Fibroblast of lung (primary cell): ENCODE results near the gene CHRD. TPM values are rescaled to one million over a fixed set of nuclear protein-coding genes. Genes with fewer than 3 reads are reported as not detected.

ENCODE experiments used
- DNase-seq, 2 donors: peaks; one replicate each; pipeline versions ENCODE4 v3.0.0 to v3.0.0-alpha.2; 2010; ENCODE audit warnings: low read depth in 2 of 2
- H2AFZ ChIP-seq: 2 replicates; pipeline ENCODE4 v1.5.1; 2012; ENCODE audit warnings: low read length, control low read depth, inconsistent platforms
- H3K27ac ChIP-seq: 2 replicates; pipeline ENCODE4 v1.5.1; 2011; ENCODE audit warnings: low read length, control low read depth; ENCODE audit not compliant: insufficient read depth
- H3K27me3 ChIP-seq: 2 replicates; pipeline ENCODE4 v1.5.1; 2011; ENCODE audit warnings: mild to moderate bottlenecking, low read length; ENCODE audit not compliant: control insufficient read depth, insufficient read depth
- H3K36me3 ChIP-seq: 2 replicates; pipeline ENCODE4 v1.5.1; 2011; ENCODE audit warnings: low read length; ENCODE audit not compliant: control insufficient read depth, insufficient read depth
- H3K4me1 ChIP-seq: 2 replicates; pipeline ENCODE4 v1.5.1; 2011; ENCODE audit warnings: low read length; ENCODE audit not compliant: control insufficient read depth, insufficient read depth; ENCODE audit errors: extremely low read depth
- H3K4me2 ChIP-seq: 2 replicates; pipeline ENCODE4 v1.5.1; 2011; ENCODE audit warnings: low read length, control low read depth; ENCODE audit not compliant: insufficient read depth; ENCODE audit errors: extremely low read depth
- H3K4me3 ChIP-seq, 4 experiments: fragments of 200-600 bp in 1 of 4; sonication (generic) in 1 of 4; replicated peaks in 1 of 4; 2 replicates each; pipeline ENCODE4 v1.5.1; 2011 to 2016; ENCODE audit warnings: low read length in 4 of 4, low read depth in 3 of 4, mild to moderate bottlenecking in 3 of 4, control low read depth in 2 of 4, inconsistent platforms in 1 of 4, mixed read lengths in 1 of 4; ENCODE audit not compliant: insufficient read depth in 1 of 4; ENCODE audit errors: control extremely low read depth in 1 of 4
- H3K79me2 ChIP-seq: 2 replicates; pipeline ENCODE4 v1.5.1; 2012; ENCODE audit warnings: mild to moderate bottlenecking, low read length, inconsistent platforms; ENCODE audit not compliant: control insufficient read depth, insufficient read depth
- H3K9ac ChIP-seq: 2 replicates; pipeline ENCODE4 v1.5.1; 2011; ENCODE audit warnings: mild to moderate bottlenecking, low read length, control low read depth; ENCODE audit not compliant: insufficient read depth
- H3K9me3 ChIP-seq: 2 replicates; pipeline ENCODE4 v1.5.1; 2012; ENCODE audit warnings: low read depth, low read length; ENCODE audit not compliant: control insufficient read depth, insufficient read depth
- H4K20me1 ChIP-seq: 2 replicates; pipeline ENCODE4 v1.5.1; 2011; ENCODE audit warnings: low read length; ENCODE audit not compliant: control insufficient read depth, insufficient read depth; ENCODE audit errors: extremely low read depth
- EZH2 ChIP-seq: IDR thresholded peaks from 2 replicates; pipeline ENCODE4 v1.5.1; 2012; ENCODE audit warnings: low read length, control low read depth, mild to moderate bottlenecking; ENCODE audit errors: missing control alignments
- polyA plus RNA-seq, 2 donors: library from polyadenylated mRNA; depleted of rRNA in 1 of 2; stranded (reverse) in 1 of 2; unstranded in 1 of 2; fragments of >200 nt; gene quantifications; 2 replicates each; pipeline ENCODE4 v1.2.1, GENCODE V29; 2011 to 2012; ENCODE audit warnings: missing spikeins in 1 of 2
- total RNA-seq: library from RNA; depleted of rRNA; stranded (reverse); fragments of >200 nt; gene quantifications from 2 replicates; pipeline ENCODE4 v1.2.1, GENCODE V29; 2014
- TF ChIP-seq, protein P1 (sequence below), 2 donors: IDR thresholded peaks in 1 of 2; conservative IDR thresholded peaks in 1 of 2; 1 replicate in 1 of 2; 2 replicates in 1 of 2; pipeline ENCODE4 v1.5.1; 2011 to 2012; ENCODE audit warnings: low read length in 2 of 2, control low read depth in 1 of 2, inconsistent platforms in 1 of 2, low read depth in 1 of 2, mild to moderate bottlenecking in 1 of 2

CHRD gene
- total and polyA plus RNA-seq, 2 donors (not counting 1 experiment from before 2014, with no cell fraction given), result 1.3 to 4.8 TPM

DNA sequence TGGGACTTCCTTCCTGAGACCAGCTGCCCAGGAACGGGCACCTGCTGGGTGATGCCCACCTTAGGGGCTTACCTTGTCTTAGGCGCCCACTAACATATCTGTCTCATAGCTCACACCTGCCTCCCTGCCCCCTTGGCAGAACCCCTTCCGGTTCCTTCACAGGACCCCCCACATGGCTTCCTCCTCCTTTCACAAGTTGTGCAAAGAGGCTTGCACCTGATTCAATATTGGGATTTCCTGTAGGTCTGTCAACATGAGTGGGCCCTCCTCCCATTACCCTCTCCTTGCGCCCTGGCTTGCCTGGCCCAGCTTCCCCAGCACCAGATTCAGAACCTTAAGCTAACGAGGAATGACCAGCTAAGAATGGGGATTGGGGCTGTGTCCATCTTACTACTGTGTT is 2.5 kb upstream of the CHRD start:
- no peak overlapping the region for H2AFZ ChIP-seq
- no peaks in the 10 kb centered on the region for H3K79me2 ChIP-seq
- H3K4me1 ChIP-seq, result no peaks in the 10 kb centered on the region
- H3K36me3 ChIP-seq, result no peaks in the 10 kb centered on the region
- no peaks in the 10 kb centered on the region for H3K9me3 ChIP-seq
- H3K27ac ChIP-seq, result no peak overlapping the region
- no peak for TF ChIP-seq EZH2
- TF ChIP-seq, protein P1, sequence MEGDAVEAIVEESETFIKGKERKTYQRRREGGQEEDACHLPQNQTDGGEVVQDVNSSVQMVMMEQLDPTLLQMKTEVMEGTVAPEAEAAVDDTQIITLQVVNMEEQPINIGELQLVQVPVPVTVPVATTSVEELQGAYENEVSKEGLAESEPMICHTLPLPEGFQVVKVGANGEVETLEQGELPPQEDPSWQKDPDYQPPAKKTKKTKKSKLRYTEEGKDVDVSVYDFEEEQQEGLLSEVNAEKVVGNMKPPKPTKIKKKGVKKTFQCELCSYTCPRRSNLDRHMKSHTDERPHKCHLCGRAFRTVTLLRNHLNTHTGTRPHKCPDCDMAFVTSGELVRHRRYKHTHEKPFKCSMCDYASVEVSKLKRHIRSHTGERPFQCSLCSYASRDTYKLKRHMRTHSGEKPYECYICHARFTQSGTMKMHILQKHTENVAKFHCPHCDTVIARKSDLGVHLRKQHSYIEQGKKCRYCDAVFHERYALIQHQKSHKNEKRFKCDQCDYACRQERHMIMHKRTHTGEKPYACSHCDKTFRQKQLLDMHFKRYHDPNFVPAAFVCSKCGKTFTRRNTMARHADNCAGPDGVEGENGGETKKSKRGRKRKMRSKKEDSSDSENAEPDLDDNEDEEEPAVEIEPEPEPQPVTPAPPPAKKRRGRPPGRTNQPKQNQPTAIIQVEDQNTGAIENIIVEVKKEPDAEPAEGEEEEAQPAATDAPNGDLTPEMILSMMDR (conservative IDR thresholded peaks at IDR 0.05 in 1 of 2, IDR thresholded peaks at IDR 0.05 in 1 of 2; ENCODE audit: low read depth in 1 of 2, low read length in 2 of 2), result no peak
- H4K20me1 ChIP-seq, result no peaks in the 10 kb centered on the region
- H3K4me2 ChIP-seq, result no peak overlapping the region
- peaks cover 37% of the 10 kb centered on the region for H3K27me3 ChIP-seq
- no peak overlapping the region for H3K9ac ChIP-seq
- no peak for DNase-seq
- no peak overlapping the region for H3K4me3 ChIP-seq

DNA sequence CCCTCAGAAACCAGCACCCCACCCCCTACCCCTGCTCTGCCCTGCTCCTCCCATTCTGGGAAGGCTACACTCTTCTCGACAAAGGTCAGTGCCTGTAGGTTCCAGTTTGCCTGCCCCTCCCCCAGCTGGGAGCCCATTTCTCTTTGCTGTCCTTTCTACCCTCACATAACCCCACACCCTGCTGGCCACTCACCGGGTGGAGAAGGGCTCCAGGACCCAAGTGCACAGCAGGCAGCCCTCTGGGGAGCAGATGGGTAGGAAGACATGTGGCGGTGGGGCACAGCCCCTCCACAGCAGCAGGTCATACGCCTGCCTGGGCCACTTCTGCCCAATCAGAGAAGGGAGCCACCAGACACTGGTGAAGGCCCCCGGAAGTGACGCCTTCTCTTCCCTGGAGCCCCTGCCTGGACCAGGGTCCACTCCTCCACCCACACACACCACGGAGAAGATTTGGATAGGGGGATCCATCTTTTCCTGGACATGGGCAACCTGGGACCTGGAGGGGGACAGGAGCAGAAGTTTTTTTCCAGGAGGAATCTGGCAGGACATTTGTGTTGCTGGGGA is 1.9 kb upstream of the CHRD start, which contains the start of gene THPO:
THPO (minus strand) TSS at position 326 of the 564 bp plus-strand sequence. CDS start 1,948 bp downstream, outside the sequence.
- no peak within 1 kb of the TSS for H2AFZ ChIP-seq
- H3K4me2 ChIP-seq, result no peak within 1 kb of the TSS
- H3K27me3 ChIP-seq, result peaks cover 39% of the 10 kb centered on the region

DNA sequence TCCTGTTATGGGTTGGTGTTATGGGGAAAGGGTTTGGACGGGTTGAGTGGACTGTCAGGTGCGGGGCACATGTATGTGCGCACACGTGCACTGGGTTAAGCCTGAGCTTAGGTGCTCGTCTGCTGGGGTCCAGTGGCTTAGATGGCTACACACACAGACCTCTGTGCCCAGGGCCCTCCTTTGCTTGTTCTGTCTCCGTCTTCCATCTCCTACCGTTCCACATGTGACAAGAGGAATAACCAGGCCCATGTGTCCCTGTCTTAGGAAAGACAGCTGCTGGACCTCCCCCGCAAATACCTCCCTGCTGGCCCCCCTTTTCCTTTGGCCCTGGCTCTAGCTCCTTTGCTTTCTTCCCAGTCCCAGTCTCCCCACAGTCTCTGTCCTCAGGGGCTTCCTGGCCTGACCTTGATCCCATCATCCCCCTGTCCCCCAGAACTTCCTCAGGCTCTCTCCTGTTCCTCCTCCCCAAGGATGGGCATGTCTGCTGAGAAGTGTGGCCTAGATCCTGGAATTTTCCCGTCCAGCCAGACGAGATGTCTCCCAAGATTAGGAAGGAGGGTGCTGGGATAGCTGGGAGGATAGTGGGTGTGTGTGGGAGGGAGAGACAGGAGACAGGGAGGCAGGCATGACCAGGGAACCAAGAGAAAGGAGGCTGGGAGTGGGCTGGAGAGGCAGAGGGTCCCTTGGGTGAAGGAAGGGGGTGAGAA is 1.1 kb upstream of the CHRD start:
- H3K4me1 ChIP-seq, result no peaks in the 10 kb centered on the region
- no peaks in the 10 kb centered on the region for H3K79me2 ChIP-seq
- H3K36me3 ChIP-seq, result no peaks in the 10 kb centered on the region
- H3K4me2 ChIP-seq, result no peak overlapping the region
- TF ChIP-seq, protein P1 (conservative IDR thresholded peaks at IDR 0.05 in 1 of 2, IDR thresholded peaks at IDR 0.05 in 1 of 2; ENCODE audit: low read depth in 1 of 2, low read length in 2 of 2), result no peak
- no peak for TF ChIP-seq EZH2
- no peak overlapping the region for H2AFZ ChIP-seq
- DNase-seq, result no peak
- H3K9ac ChIP-seq, result no peak overlapping the region
- H4K20me1 ChIP-seq, result no peaks in the 10 kb centered on the region
- H3K4me3 ChIP-seq, result no peak overlapping the region
- H3K27me3 ChIP-seq, result peaks cover 39% of the 10 kb centered on the region
- H3K27ac ChIP-seq, result no peak overlapping the region
- no peaks in the 10 kb centered on the region for H3K9me3 ChIP-seq

More for the DNA sequence above, 1.9 kb upstream of the CHRD start, which contains the start of gene THPO:
- Histone ChIP-seq H3K9ac (no peak within 1 kb of the TSS), H3K4me1 (no peaks in the 10 kb centered on the region), H3K9me3 (no peaks in the 10 kb centered on the region), H3K27ac (no peak within 1 kb of the TSS), H4K20me1 (no peaks in the 10 kb centered on the region), H3K36me3 (no peaks in the 10 kb centered on the region), H3K4me3 (no peak within 1 kb of the TSS), H3K79me2 (no peaks in the 10 kb centered on the region)
- no peak for DNase-seq
- TF ChIP-seq, protein P1 (conservative IDR thresholded peaks at IDR 0.05 in 1 of 2, IDR thresholded peaks at IDR 0.05 in 1 of 2; ENCODE audit: low read depth in 1 of 2, low read length in 2 of 2), result no peak
